Midbrain (tissue), 1 donor: ENCODE results near the gene WDR18.

ENCODE experiments used
- DNase-seq: peaks from one replicate; lab custom pipeline; 2025; lab: John Stamatoyannopoulos, UW

WDR18 gene

GRCh38 chr19:1042689-1043511 is 58.8 kb downstream of the WDR18 start:
- DNase-seq = no peak
